HL-60/S4 treated with phorbol 12-myristate 13-acetate at 8.2 ng/mL for 4 days and 3 days (cell line): ENCODE results near the gene GLG1.
"Not testable (repeated sequence)": the region's sequence is repeated elsewhere in the genome, so short reads cannot be mapped to it uniquely, and the experiment has no call there.

Source experiments
- in situ Hi-C: fragments of 300-500 bp; cut with MboI; formaldehyde crosslinking; loops from 2 replicates; pipeline ENCODE4 v1.15.0; 2022; ENCODE audit warnings: low sequenced_read_pairs

The GLG1 gene

DNA sequence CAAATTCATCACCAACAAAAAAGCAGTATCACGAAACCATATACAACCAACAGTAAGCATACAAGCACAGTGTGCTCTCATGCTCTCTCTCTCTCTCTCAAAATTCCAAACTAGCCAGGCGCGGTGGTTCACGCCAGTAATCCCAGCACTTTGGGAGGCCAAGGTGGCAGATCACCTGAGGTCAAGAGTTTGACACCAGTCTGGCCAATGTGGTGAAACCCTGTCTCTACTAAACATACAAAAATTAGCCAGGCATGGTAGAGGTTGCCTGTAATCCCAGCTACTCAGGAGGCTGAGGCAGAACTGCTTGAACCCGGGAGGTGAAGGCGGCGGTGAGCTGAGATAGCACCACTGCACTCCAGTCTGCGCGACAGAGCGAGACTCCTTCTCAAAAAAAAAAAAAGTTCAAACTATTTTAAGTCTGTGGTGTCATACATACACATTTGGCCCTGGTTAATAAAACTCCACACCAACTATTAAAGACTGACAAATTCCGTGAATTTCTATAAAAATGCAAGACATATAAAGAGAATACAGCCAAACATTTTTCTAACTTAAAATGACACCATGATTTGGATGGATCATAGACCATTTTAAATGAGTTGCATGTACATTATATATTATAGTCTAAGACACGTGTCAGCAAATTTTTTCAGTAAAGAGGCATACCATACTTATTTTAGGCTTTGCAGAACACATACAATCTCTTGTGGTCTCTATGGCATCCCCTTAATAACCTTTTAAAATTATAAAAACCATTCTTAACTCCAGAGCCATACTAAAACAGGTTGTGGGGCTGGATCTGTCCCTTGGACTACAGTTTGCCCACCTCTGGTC lies 30.9 kb downstream of the GLG1 start:
- in situ Hi-C loops, result no loop called here

DNA sequence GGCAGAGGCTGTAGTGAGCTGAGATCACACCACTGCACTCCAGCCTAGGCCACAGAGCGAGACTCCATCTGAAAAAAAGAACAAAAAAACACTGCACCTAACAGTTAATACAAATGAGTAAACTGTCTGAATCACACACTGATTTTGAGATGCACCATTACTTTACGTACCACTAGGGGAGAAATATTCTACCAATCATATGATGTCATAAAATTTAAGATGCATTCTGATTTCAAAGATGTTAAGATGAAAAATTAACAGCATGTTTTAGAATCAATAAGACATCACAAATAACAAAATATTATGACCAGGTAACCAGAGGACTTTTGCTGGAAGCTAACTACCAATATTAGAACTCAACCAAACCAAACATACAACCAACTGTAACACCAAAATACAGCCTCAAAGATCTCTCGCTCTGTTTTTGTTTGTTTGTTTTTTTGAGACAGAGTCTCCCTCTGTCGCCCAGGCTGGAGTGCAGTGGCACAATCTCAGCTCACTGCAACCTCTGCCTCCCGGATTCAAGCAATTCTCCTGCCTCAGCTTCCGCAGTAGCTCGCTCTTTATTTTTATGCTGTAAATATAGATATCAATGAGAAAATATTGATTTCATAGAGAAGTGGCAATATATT lies 31.6 kb downstream of the GLG1 start:
- in situ Hi-C loops, result no loop called here

DNA sequence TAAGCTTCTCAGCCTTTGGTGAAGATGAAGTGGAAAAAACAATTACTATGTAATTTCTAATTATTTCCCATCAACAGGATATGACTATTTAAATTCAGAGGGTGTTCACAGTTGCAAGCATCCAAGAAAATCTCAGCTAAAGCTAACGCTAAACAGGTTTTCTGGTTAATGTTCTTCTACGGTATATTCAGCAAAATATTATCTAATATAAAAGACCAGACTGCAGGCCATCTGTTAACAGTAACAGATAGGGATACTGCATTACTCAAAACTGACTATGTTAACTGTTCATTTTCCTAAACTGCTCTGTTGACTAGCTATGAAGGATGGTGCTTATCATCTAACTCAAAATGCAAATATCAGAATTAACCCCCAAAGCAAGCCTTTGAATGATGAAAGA lies 32.8 kb downstream of the GLG1 start:
- in situ Hi-C loops, result no loop called here

DNA sequence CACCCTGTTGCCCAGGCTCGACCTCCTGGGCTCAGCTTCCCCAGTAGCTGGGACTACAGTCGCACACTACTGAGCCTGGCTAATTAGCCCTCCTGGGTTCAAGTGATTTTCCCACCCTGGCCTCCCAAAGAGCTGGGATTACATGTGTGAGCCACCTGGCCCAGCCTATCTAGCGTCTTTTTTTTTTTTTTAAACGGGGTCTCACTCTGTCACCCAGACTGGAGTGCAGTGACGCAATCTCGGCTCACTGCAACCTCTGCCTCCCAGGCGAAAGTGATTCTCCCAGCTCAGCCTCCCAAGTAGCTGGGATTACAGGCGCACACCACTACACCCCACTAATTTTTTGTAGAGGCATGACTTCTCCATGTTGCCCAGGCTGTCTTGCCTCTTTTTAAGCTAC lies 33.3 kb downstream of the GLG1 start:
- in situ Hi-C loops, result no loop called here

DNA sequence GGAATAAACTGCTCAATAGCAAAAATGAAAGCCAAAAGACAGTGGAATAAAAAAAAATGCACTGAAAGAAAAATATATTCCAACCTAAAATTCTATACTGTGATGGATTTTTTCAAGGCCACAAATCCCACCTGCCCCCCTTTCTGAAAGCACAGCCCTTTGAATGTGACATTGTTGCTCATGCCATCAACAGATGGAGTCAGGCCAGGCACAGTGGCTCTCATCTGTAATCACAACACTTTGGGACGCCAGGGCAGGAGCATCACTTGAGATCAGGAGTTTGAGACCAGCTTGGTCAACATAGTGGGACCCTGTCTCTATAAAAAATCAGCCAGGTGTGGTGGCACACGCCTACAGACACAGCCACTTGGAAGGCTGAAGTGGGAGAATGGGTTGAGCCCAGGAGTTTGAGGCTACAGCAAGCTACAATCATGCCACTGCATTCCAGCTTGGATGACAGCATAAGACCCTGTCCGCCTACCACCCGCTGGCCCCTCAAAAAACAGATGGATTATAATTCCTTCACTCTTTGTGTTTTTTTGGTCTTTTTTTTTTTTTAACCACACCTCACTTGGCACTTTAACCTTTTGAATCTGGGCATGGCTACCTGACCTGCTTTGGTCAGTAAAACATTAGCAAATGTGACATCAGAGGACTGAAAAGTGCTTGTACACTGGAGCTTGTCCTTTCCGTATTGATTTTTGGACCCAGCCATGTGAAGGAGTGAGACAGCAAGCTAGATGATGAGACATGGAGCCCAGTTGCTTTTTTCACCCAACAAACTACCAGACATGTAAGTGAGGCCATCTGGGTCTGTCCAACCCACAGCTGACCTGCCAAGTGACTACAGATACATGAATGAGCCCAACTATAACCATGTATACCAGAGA lies 36.3 kb downstream of the GLG1 start:
- in situ Hi-C loops, result no loop called here

DNA sequence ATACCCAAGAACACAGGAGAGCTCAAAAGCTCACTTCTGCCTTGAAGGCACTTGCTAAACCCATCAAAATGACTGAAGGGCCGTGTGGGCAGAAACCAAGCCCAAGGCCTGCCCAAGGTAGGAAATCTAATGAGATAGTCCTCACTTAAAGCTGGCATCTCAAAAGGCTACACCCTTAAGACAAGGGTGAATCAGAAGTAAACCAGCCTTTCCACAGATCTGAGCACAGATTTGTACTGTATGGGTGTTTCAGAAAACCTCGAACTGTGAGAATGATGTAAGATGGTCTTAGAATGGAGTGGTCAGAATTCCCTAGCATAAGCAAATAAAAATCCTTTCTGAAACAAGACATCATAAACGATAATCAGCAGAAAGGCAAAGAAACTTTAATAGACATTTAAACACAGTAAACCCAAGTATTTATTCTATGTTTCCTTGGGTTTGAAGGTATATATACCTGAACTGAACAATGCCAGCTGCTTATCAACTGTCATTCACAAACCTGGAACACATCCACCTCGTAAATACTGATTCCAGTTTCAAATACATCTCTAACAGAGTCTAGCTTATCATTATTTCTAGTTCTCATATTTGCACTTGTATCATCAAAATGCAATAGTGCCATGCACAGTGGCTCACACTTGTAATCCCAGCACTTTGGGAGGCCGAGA lies 37.8 kb downstream of the GLG1 start:
- in situ Hi-C loops, result no loop called here

DNA sequence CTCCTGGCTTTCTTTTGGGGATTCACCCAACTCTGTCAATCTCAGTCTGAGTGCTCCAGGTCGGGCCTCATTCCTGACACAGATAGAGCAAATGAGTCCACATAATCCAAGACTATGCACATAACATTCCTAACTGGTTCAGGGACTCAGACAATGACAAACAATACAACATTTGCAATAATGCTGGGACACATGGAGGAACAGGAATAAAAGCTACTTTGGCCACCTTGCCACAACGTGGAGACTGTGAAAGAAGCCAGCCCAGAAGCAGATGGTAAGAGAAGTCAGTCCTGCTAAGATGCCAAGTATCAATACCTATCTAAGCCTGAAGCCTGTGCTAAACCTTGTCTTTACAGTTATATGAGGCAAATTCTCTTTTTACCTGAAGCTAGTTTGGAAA lies 39.0 kb downstream of the GLG1 start:
- in situ Hi-C loops, result no loop called here

DNA sequence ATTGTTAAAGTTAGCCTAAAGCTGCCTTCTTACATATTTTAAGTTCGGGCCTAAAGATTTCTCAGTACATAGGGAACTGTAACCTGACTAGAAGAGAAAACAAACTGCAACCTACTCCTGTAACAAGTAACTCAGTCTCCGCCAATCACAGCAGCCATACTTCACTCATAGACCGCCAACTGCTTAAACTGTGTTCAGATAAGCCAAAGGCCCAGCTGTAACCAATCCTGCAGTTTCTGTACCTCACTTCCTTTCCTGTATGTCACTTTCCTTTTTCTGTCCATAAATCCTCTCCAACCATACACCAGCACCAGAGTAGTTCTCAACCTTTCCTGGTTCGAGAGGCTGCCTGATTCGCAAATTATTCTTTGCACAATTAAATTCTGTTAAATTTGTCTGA lies 41.5 kb downstream of the GLG1 start:
- in situ Hi-C loops, result no loop called here

DNA sequence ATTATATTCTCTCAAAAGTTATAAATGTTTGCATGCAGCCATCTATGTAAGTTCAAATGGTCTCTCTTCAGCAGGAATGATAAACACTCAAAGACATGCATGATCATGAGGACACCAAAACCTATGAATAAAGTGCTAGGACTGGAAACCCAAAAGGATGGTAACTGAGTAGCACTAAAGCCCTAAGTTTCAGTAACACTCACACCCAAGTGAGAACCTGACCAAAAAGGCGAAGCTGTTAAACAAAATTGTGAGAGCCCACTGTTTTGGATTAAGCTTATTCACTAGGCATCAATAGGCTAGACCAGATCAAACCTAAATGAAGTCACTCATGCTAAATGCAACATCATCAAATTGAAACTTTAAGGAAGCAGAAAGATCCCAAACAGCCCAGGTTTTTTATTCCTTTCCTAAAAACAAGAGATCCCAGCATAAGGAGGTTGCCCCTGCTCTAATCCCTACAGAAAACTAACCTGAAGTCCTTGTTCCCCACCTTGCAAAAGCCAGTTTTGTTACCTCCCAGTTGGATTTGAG lies 42.4 kb downstream of the GLG1 start:
- in situ Hi-C loops, result no loop called here

DNA sequence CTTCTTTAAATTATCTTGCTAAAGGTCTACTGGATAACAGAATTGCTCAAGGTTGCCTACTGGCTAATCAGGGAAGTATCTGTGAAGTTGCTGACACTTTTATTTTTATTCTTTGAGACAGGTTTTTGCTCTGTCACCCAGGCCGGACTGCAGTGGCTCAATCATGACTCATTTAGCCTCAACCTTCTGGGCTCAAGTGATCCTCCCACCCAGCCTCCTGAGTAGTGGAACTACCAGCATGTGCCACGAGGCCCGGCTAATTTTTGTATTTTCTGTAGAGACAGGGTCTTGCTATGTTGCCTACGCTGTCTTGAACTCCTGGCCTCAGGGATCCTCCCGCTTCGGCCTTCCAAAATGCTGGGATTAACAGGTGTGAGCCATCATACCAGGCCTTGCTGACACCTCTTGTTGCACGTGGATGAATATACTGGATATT lies 43.1 kb downstream of the GLG1 start:
- in situ Hi-C loops, result no loop called here

DNA sequence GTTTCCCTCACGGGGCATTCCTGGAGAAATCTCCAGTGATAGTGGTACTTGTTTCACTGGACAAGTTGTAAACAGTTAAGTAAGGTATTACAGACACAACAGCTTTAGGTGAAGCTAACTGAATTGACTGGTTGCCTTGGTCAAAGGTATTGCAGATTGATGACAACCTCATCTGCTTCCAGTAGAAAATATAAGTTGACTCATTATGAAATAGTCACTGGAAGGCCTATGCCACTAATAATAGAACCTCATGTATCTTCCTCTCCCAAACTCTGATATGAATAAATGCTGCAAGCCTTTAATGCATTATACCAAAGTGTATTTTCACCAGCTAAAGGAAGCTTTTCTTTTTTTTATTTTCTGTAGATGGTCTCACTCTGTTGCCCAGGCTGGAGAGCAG lies 44.8 kb downstream of the GLG1 start:
- in situ Hi-C loops, result no loop called here

DNA sequence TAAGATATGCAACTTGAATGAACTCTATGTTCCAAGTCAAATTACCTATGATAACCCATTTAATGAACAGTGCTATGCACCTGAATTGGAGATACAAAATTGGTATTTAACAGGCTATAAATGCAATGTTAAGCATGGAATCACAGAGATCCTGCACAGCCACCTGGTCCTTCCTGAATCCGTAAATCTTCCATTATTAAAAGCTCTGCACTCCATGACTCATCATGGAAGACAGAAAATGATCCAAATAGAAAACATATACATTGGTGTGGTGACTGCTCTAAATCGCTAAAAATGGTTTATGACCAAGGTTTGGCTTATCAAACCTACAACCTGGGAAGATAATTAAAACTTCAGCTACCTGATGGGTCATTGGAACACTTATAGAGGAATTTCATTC lies 45.3 kb downstream of the GLG1 start:
- in situ Hi-C loops, result no loop called here

DNA sequence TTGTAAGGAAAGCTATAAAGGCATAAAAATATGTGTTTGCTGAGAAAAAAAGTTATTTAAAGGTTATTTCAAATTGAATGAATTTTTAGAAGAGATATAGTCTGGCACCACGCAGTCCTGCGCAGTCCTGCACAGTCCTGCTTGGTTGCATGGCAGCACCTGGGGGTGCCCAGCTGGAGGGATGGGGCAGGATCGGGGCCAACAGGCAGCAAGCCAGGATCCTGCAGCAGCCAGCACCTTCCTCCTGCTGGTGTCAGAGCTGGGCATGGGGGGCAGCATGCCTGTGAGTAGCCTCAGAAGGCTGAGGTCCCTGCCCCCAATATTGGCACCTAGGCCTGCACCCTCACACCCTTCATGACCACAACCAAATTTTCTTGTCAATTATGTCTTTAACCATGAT lies 46.0 kb downstream of the GLG1 start:
- in situ Hi-C loops, result no loop called here

DNA sequence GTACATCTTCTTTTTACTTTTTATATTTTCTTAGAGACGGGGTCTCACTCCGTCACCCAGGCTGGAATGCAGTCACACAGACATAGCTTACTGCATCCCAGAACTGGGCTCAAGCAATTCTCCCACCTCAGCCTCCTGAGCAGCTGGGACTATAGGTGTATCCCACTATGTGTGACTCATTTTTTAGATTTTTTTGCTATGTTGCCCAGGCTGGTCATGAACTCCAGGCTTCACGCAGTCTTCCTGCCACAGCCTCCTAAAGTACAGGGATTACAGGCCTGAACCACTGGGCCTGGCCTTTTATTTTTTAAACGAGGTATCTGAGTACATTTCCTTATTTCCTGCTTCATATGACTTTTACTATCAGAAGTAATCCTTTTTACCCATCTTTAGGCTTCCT lies 48.0 kb downstream of the GLG1 start:
- in situ Hi-C loops, result no loop called here

DNA sequence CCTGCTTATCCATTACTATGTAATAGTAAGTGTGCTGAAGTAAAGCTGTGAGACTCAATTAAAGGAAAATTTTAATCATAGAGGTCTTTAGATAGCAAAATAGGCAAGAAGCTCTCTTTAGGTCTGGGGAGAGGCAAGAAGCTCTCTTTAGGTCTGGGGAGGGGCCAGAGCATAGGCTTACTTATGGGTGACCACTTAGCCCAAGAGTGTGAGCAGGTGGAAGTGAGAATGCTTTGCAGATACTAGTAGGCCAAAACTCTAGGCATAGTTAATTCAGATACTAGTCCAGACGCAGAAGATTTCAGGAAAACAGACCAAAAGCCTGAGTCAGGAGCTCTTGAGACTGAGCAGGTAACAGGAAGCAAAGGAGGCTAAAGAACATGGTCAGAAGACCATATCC lies 49.6 kb downstream of the GLG1 start:
- in situ Hi-C loops, result no loop called here

DNA sequence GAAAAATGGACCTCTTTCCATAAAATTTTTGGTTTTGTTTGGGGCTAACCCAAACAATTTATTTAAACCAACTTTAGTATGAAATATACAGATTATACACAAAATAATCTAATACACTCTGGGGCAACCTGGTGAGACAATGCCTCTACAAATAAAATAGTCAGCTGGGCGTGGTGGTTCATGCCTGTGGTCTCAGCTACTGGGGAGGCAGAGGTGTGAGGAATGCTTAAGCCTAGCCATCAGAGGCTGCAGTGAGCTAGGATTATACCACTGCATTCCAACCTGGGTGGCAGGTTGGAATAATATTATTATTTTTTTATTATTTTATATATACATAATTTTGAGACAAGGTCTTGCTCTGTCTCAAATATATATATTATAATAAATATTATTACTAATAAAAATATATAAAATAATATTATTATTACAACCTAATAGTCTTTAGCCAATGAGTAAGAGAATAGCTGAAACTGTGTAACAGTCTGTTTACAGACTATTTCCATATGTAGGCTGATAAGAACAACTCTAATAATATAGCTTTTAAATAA lies 50.5 kb downstream of the GLG1 start:
- in situ Hi-C loops, result no loop called here

DNA sequence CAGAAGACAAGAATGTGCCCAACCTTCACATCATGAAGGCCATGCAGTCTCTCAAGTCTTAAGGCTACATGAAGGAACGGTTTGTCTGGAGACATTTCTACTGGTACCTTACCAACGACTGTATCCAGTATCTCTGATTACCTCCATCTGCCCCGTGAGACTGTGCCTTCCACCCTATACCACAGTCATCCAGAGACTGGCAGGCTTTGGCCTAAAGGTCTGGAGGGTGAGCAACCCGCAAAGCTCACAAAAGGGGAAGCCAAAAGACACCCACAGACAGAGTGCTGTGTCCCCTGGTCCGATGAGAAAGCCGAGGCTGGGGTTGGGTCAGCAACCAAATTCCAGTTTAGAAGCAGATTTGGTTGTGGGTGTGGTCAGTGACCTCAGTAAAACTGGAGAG lies 54.6 kb downstream of the GLG1 start:
- in situ Hi-C loops, result not testable (repeated sequence)

DNA sequence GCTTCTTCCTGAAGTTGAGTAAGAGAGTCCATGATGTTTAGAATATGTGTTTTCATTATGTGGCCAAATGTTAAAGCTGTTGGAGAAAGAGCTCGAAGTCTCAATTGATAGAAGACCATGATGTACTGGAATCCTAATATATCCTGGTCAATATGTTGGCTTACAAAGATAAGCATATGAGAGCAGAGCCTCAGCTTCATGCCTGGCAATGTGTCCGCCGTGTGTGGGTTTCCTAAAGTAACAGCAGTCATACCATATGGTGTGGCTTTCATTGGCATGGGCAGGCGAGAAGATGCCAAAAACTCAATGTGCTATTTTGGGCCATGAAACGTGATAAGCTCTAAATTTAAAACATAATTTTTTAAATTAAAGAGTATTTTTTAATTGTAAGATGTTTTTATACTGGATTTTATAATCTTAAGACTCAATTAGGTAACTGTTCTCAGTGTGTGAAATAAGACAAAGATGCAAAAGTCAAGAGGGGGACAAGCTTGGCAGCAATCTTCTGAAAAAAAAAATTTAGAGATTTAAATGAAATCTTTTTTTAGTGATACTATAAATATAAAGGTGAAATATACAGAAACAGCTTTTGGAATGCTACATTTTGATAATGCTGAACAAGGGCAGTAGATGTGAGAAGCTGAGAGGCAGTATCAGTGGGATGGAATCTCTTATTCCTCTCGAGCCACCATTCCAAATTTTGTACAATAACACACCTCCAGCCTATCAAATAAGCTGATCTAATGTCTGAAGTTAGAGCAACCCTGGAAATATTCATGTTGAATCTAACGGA lies 56.5 kb downstream of the GLG1 start:
- in situ Hi-C loops, result not testable (repeated sequence)

DNA sequence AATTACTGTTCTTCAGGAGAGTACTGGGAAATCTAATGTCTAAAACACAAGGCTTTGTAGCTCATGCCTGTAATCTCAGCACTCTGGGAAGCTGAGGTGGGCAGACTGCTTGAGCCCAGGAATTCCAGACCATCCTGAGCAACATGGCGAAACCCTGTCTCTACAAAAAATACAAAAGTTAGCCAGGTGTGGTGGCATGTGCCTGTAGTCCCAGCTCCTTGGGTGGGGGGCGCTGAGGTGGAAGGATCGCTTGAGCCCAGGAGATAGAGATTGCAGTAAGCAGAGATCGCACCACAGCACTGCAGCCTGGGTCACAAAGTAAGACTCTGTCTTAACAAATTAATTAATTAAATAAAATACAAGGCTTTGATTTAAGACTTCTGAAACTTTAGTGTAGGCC lies 60.8 kb downstream of the GLG1 start:
- in situ Hi-C loops, result not testable (repeated sequence)
